Cerebellar cortex (tissue), 1 donor: ENCODE data around the gene JAG1.
A peak's percentile ranks its signal among the peaks of the same experiment; 100 is the strongest.

Experiments
- DNase-seq: peaks from one replicate; pipeline ENCODE4 v3.0.0-alpha.2; 2015; ENCODE audit warnings: low spot score

JAG1 gene

DNA sequence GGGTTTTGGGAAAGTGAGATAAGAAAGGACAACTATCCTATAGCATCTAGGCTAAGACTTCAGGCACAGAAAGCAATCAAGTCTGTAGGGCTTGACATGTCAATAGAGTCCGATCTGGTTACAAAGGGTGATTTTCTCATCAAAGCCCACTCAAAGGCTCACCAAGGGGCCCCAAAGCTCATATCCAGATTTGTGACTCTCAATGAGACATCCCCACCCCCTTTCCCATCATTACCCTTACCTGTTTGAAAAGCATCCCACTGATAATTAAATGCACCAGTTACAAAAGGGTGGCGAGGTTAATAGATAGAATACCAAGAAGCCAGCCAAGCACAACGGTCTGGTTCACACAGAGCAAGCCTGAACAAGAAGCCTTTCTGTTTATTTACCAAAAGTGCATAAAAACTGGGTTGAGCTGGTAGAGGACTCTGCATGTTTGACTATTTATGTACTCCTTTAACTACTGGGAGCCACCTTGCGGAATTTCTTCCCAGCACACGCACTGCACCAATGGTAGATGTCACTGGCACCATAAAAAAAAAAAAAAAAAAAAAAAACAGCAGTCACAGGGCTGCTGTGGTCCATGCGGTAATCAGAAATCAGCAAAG lies 6.1 kb downstream of the JAG1 start:
- DNase-seq: no peak

DNA sequence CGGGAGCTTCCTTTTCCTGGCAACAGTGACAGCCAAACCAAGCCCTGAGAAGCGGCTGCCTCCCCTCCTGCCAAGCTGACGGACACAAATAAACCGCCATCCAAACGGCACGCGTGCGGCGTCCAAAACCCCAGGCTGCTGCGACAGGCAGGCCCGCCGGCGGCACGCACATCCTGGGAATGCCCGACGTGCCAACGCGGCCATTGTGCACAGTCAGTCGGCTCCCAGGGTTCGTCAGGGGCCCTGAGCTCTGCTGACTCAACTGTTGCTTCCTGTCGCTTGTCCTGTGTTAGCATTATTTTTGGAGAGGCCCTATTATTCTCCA lies 6.8 kb downstream of the JAG1 start:
- DNase-seq: peak; percentile 49

DNA sequence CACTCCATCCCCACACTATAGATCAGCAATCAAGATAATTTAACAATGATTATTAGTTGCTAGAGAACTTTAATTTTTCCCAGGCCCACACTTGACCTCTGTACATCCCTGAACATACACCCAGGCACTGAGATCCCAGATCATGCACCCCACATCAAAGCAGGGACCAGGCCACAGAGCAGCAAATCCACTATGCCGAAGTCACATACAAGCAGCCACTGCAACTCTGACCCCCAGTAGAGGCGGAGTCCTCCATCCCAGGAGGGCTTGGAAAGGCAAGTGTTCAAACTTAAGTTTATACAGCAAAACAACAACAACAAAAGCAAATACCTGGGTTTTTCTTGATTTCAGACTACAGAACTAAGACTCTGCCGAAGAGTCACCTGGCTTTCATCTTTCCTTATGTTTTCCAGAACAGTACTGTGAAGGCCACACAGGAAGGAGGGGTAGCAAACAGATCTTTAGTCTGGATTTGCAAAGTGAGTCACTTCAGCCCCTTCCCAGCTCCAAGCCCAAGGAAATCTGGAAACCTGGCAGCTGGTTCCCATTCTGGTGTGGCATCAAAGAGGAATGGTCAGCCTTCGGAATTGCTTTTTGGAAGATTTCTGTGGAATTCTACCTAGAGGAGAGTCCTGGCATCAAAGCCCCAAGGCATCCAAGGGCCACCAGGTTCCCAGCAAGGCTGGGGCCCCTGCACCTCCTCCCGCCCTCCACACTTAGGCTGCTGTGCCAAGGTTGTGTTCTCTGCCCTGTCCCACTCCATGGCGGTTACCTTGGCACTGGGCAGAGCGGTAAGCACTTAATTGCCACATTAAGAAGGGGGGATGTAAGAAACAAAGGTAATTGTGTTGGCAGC lies 7.3 kb downstream of the JAG1 start:
- DNase-seq: no peak

DNA sequence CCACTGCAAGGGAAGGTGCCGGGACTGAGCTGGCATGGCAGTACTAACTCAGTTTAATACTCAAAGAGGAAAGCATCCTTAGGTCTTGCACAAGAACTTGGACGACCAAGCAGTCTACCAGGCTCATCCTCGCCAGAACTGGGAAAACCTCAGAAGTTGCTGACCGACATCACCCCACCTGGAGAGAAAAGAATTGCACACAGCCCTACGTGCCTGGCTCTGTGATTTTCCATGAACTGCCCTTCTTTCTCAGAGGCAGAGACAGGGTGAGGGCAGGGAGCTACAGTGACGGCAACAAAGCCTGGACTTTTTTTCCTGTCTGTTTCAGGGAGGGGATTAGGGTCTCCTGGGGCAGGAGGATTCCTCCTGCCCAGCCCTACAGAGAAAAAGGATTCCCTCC lies 8.0 kb downstream of the JAG1 start:
- DNase-seq: no peak

DNA sequence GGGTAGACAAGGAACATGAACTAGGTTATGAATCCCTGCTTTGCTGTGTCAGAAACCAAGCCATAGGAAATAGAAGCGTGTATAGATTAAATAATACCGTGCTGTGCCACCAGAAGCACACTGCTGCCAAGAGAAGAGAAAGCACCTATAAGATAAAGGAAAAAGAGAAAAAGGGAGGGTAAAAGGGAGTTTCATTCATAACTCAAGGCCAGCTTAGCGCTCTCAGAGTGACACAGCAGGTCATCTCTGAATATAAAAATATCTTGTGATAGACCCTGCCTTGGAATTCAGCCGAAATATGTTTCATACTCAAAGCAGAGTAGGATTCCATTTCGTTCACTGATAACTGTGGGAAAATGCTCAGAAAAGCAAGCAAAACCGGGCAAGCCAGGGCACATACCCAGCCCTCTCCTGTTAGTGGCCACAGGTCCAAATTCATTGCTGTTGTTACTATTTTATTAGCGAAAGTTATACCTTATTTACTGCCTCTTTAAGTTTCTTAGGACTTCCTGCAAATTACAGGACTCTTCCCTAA lies 8.7 kb downstream of the JAG1 start:
- DNase-seq: no peak

DNA sequence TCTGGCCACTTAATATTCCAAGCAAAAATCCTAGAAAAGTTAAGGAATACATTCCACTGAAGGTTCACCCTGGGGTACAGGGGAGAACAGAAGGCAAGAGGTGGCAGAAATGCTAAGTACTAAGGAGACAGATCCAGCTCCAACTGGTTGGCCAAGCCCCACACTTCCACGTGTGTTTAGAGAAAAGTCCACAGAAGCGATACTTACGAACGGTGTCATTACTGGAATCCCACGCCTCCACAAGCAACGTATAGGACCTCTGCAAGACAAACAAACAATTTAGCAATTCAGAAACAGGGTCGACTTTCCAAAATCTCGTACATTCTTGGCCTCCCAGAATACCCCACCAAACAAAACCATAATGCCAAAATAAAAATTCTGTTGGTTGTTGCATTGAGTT lies 10.0 kb downstream of the JAG1 start:
- DNase-seq: no peak

DNA sequence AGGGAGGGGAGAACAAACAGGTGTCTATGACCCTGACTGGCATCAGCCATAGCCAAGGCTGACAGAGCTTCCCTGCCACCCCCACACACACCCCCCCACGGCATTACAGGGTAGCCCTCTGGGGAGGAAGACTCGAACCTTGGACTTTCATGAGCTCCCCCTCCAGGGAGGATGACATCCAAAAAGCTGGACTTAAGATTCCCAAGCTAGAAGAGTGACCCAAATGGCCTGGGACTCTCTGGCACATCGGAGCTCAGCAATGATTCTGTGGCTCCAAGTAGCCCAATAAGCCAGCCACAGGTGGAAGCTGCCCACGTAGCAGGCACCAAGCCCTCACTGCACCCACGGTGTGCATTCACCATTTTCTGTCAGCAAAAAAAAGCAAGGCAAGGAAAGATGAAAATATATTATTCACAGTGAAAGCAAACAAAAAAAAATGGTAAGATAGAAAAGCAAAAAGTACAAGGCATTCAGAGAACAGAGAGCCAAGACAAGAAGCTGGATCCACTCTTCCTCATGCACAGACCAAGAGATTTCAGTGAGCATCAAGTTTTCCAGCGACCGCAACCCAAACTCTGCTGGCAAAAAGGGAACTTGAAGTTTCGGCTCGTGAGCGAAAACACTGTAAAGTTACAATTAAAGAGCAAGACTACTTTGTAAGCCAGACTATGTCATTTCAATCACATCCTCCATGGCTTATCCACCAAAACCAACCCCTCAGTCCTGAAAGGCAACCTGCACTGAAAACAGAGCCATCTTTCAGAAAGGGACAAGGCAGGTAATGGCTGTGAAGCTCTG lies 10.9 kb downstream of the JAG1 start:
- DNase-seq: no peak

DNA sequence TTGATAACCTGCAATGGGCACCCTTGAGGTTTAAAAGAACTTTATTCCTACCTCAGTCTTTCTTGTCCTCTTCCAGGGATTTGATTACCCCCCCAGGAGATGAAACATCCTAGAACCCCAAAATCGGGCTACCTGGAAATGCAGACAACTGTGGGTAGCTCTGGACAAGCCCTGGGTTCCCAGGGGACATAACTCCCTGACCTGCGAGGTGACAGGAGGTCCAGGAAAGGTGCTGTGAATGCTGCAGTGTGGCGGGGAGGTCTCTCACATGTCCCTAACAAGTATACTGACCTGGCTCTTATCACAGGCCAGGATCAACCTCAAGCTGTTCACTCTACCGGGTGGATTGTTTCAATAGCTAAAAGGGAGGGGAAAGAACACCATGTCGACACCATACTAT lies 11.6 kb downstream of the JAG1 start:
- DNase-seq: no peak

DNA sequence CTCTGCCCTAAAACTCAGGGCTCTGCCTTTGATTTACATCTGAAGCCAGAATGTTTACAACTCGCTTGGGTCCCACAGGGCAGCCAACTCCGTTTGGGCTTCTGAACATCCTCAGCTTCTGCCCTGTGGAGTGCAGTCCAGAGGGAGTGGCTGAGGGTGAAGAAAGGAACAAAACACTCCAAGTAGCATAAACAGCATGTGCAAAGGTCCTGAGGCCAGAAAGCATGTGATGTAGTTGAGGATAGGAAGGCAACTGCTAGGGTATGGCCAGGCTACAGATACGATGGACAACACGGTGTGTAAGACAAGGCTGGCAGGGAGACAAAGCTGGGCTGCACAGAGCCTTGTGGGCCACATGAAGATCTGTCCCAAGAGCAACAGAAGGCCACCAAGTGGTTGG lies 12.5 kb downstream of the JAG1 start:
- DNase-seq: no peak

DNA sequence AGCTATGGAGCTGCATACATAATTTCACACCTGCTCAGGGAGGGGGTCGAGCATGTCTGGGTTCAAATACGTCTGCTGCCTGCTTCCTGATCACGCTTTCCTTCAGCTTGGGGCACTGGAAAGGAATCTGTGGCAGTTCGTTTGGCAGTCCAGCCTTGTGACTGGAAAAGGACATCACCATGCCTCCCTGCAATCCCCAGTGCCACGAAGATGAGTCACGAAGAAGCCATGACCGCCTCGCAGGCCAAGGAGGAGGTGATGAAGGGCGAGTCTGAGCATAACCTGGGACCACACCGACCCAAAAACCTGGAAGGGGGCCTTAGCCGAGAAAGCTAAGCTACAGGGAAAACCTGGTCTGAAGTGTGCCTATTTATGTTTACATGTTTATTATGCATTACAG lies 13.1 kb downstream of the JAG1 start:
- no peak for DNase-seq

DNA sequence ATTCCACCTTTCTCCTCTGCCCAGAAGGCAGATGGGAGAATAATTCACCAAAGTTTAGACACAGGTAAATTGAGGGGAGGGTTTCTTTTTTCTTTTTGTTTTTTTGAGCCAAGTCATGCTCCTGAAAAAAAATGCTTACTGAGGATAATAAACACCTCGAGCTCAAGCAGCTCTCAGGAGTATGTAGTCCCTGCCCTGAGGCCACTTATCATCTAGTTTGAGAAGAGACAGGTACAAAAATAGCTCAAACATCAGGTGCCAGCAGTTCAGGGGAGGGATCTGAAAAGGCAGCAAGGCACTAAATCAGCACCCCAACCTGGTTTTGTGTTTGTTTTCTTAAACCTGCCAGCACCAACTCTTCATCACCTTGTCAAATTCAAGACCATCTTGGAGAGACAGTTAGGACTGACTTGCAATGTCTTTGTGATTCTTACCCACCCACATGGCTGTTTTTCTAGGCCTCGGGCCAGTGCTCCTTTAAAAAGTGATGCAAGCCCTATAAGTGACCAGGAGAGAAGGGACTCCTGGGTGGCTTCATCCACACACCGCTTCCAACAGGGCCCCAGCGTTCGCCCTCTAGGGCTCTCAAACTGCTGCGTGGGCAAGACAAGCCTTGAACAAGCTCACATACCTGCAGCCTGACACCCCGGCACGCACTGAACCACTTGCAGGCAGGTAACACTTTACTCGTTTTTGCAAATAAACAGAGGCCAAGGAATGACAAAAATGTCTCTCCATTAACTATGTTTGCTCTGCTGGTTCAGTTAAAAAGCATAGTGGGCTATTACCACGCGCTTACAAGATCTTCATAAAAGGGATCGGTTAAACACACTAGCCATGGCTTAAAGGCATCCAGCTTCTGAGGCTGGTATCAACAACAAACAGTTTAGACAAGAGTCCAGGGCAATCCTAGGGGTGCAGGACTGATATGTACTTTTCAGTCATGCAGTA lies 13.9 kb downstream of the JAG1 start:
- no peak for DNase-seq

DNA sequence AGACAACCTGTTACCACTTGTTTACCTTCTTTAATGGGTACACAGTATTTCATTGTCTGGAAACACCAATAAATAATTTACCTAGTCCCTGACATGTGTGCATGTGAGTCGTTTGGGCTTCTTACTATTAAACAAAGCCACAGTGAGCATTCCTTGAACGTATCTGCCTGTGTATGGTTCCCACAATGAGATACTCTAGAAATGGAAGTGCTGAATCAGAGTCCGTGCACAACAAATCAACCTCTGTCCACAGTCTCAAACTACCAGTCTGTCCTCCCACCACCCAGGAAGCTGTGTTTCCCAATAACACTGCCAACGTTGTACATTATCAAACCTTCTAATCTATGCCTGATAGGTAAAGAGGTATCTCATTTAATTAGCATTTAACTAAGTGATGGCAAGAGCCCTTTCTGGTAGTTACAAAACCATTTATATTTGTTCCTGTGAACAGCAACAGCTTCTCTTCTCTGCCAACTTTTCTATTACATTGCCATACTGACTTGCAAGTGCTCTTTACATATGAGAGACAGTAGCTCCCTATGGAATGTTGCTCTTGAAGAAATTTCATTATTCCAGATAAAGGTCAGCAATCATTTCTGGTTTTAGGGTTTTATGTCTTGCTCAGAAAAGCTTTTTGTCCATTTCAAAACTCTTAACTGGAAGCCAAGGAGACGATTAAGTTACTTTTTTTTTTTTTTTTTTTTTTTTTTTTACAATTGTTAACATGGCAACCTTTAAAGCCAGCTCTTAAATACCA lies 14.7 kb downstream of the JAG1 start:
- DNase-seq: no peak

DNA sequence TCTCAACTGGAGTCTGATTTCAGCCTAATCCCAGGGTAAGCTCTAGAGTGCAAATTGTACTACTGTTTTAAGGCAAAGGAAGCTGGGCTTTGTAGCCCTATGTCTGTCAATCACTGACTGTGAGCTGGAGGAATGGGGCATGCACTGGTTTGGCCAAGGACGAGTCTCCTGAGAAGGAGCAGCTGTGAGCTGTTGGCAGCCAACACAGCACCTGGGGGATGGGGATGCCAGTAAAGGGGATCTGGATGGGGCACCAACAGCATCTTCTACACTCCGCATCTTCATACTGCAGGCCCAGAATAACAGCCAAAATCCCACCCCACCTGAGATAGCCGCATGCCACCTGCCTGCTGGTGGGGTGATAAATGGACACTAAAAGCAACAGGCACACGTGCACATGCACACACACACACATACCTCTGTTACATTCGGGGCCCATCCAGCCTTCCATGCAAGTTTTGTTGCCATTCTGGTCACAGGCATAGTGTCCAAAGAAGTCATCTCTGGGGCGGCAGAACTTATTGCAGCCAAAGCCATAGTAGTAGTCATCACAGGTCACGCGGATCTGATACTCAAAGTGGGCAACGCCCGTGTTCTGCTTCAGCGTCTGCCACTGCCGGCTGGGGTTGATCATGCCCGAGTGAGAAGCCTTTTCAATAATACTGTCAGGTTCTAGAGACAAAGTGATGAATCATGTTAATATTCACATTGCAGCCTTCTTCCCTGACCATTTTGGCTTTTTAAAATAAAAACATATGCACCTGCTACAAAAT lies 15.6 kb downstream of the JAG1 start:
- no peak for DNase-seq

DNA sequence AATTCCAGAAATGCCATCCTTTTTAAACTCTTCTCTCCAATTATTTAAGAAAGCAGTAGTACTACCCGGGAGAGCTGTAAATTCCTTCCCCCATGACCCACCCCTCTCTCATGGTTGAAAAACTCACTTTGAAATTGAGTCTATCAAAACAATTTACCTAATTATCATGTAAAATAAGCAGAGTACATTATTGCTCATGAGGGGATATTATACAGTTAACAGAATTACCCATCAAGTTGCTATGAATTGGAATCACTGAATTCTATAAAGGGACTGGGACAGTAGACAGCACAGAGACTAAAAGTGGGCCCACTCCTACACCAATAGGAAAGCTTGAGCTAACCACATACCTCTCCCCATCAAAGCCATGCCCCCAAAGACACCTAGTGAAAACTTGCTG lies 16.3 kb downstream of the JAG1 start:
- no peak for DNase-seq

DNA sequence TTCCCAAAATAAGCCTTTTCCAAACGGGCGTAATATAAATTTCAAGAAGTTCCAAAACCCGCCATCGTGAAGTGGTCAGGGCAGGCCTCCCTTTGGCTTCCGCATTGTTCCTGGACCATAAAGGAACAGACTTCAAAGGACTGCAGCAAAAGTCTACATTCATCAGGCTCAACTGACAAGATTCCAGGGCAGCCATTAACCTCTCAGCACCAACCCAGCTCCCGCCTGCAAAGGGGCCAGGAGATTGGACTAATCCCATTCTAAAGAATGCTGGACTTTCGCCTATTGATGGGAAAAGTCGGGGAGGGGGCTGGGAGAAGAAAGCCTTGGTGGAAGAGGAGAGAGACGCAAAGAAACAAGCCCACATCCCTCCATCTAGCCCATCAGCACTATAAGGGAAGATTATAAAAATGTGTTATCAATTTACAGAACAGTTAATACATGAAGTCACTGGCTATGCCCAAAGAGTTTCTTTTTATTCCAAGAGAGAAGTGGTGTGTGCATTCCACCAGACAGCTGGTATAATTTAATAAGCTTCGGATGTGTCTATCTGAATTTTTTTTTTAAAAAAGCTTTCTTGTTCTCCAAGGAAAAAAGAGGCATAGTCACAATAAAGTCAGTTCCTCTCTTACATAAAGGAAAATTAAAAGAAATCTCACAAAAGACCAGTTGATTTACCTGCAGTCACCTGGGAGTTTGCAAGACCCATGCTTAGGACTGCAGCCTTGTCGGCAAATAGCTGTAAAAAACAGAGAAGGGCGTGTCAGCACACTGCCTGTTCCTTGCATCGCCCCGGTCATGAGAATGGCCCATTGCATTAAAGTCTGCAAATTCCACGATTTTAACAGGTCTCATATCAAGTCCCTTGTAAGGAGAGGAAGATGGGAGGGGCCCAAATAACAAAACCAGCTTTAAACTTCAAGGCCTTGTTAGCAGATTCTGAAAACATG lies 17.8 kb downstream of the JAG1 start:
- DNase-seq: no peak

DNA sequence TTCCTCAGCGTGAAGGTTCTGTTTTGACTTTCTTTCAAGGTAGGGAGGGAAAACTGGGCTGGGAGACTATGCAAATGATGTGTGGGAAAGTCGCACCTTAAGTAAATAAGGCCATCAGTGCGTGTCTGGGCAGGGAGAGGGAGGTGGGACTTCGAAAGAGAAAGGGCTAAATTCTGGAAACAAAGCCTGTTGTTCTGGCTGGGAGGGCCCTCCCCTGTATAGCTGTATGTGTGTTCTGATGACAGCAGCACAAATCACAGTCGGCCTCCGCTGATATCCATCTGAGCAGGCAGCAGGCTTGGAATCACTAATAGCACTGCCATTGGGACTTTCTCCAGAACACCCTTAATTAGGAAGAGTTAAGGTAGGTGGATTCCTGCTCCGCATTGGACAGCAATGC lies 19.2 kb downstream of the JAG1 start:
- no peak for DNase-seq

DNA sequence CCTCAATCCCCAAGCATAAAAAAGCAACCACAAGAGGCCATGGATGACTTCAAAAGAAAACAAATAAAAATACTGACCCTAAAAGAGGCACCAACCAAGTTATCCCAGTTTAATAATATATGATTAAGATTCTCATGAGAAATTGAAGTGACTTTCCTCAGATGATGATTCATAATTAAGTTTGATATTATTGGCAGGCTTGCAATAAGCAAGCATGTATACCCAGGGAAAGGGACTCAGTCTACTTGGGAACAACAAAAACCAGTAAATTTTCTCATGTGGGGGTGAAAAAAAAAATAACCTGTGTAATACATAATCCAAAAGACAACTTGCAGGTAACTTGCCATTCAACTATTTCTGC lies 19.6 kb downstream of the JAG1 start:
- no peak for DNase-seq

DNA sequence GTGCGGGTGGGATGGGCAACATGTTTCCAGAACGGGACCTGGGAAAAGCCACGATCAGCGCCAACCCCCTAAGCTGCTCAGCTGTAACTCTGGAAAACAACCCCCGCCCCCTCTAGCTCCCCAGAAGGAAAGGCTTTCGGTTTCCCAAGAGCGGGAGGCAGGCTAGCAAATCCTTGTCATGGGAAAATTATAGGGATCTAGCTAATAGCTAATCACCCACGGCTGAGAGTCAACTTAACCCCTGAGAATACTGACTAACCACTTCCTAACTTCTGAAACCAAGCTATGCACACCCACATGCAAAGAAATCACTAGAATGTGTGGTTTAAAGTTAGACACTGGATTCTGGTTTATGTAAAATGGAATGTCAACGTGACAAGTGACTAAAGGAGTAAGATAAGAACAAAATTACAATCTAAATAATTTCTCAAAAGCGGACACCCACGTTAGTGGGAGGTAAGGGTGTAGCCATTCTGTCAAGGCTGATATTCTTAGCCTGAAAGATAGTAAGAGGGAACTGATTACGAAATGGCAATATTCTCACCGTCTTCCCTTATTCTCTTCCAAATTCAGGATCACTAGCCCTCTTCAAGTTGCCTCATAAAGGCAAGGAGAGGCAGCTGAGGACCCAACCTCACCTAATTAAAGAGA lies 20.1 kb downstream of the JAG1 start:
- DNase-seq: no peak
